Neural cell (in vitro differentiated cells): ENCODE data around the gene SPAAR. TPM values are rescaled to one million over a fixed set of nuclear protein-coding genes. Genes with fewer than 3 reads are reported as not detected.

ENCODE experiments used
- H2AFZ ChIP-seq: fragments of 200-600, 300-800 bp; sonication (generic), shearing (Covaris generic); 2 replicates; pipeline ENCODE4 v1.6.0; 2014; ENCODE audit warnings: low read depth, mild to moderate bottlenecking, antibody characterized with exemption, low read length, moderate library complexity
- H3F3A ChIP-seq: fragments of 200-600 bp; shearing (Covaris generic); 2 replicates; pipeline ENCODE4 v1.6.1; 2016; ENCODE audit warnings: mild to moderate bottlenecking, moderate library complexity, mixed read lengths, antibody characterized with exemption, low read length; ENCODE audit not compliant: insufficient read depth, poor library complexity, severe bottlenecking
- H3K27ac ChIP-seq: fragments of 200-600, 300-800 bp; sonication (generic), shearing (Covaris generic); 2 replicates; pipeline ENCODE4 v1.5.1; 2014; ENCODE audit warnings: mild to moderate bottlenecking, low read length, moderate library complexity
- H3K27me3 ChIP-seq: fragments of 300-800, 200-600 bp; sonication (generic), shearing (Covaris generic); 2 replicates; pipeline ENCODE4 v1.6.0; 2014; ENCODE audit warnings: mild to moderate bottlenecking, low read depth, low read length, moderate library complexity; ENCODE audit not compliant: insufficient read depth
- H3K36me3 ChIP-seq: fragments of 300-800, 200-600 bp; sonication (generic), shearing (Covaris generic); 2 replicates; pipeline ENCODE4 v1.5.1; 2014; ENCODE audit warnings: mild to moderate bottlenecking, antibody characterized with exemption, low read length, moderate library complexity; ENCODE audit not compliant: insufficient read depth
- H3K4me2 ChIP-seq: fragments of 300-800, 200-600 bp; sonication (generic), shearing (Covaris generic); 2 replicates; pipeline ENCODE4 v1.6.0; 2014; ENCODE audit warnings: mild to moderate bottlenecking, low read length
- H3K4me3 ChIP-seq: fragments of 300-800, 200-600 bp; sonication (generic), shearing (Covaris generic); 2 replicates; pipeline ENCODE4 v1.5.1; 2014; ENCODE audit warnings: mild to moderate bottlenecking, low read length, moderate library complexity
- H3K79me2 ChIP-seq: fragments of 200-600 bp; shearing (Covaris generic); replicated peaks from 2 replicates; pipeline ENCODE4 v1.6.0; 2014; ENCODE audit warnings: mild to moderate bottlenecking, low read length, moderate library complexity; ENCODE audit not compliant: insufficient read depth
- H3K9ac ChIP-seq: fragments of 300-800, 200-600 bp; sonication (generic), shearing (Covaris generic); 2 replicates; pipeline ENCODE4 v1.6.1; 2016; ENCODE audit warnings: mild to moderate bottlenecking, low read length, mixed read lengths
- H3K9me2 ChIP-seq: fragments of 200-600 bp; shearing (Covaris generic); 2 replicates; pipeline ENCODE4 v1.6.1; 2016; ENCODE audit warnings: mild to moderate bottlenecking, low read length, mixed read lengths; ENCODE audit not compliant: insufficient read depth
- H3K9me3 ChIP-seq: fragments of 200-600, 300-800 bp; sonication (generic), shearing (Covaris generic); 2 replicates; pipeline ENCODE4 v1.6.1; 2016; ENCODE audit warnings: mild to moderate bottlenecking, mixed run types, low read length, moderate library complexity, mixed read lengths
- H4K20me1 ChIP-seq: fragments of 200-600 bp; shearing (Covaris generic); 2 replicates; pipeline ENCODE4 v1.6.1; 2016; ENCODE audit warnings: mild to moderate bottlenecking, mixed run types; ENCODE audit not compliant: insufficient read depth
- EP300 ChIP-seq: fragments of 450-650 bp; conservative IDR thresholded peaks from 2 replicates; pipeline ENCODE4 v1.6.1; 2014; ENCODE audit warnings: antibody characterized with exemption, mild to moderate bottlenecking, moderate library complexity; ENCODE audit not compliant: poor library complexity, severe bottlenecking
- EZH2 ChIP-seq: fragments of 200-600, 300-800 bp; shearing (Covaris generic), sonication (generic); IDR thresholded peaks from 2 replicates; pipeline ENCODE4 v1.6.1; 2014; ENCODE audit warnings: antibody characterized with exemption, low read length, borderline replicate concordance, mild to moderate bottlenecking; ENCODE audit not compliant: insufficient read depth, poor library complexity, severe bottlenecking
- MXI1 ChIP-seq: fragments of 450-650 bp; conservative IDR thresholded peaks from 2 replicates; pipeline ENCODE4 v1.6.1; 2014; ENCODE audit warnings: antibody characterized with exemption, mild to moderate bottlenecking; ENCODE audit not compliant: poor library complexity, severe bottlenecking
- POLR2AphosphoS5 ChIP-seq: IDR thresholded peaks from 2 replicates; pipeline ENCODE4 v1.6.1; 2012
- RAD21 ChIP-seq: fragments of 450-650 bp; conservative IDR thresholded peaks from 2 replicates; pipeline ENCODE4 v1.6.1; 2014; ENCODE audit warnings: antibody characterized with exemption, mild to moderate bottlenecking, moderate library complexity
- REST ChIP-seq: IDR thresholded peaks from 2 replicates; pipeline ENCODE4 v1.6.1; 2012; ENCODE audit warnings: borderline replicate concordance
- SMC3 ChIP-seq: fragments of 450-650 bp; conservative IDR thresholded peaks from 2 replicates; pipeline ENCODE4 v1.6.1; 2014; ENCODE audit warnings: antibody characterized with exemption, mild to moderate bottlenecking, moderate library complexity; ENCODE audit not compliant: poor library complexity
- TAF1 ChIP-seq: IDR thresholded peaks from 2 replicates; pipeline ENCODE4 v1.6.1; 2012; ENCODE audit warnings: low read depth
- polyA plus RNA-seq: library from polyadenylated mRNA; depleted of rRNA; stranded (reverse); fragments of >200 nt; gene quantifications from 2 replicates; pipeline ENCODE4 v1.2.3, GENCODE V29; 2014

The SPAAR gene
- polyA plus RNA-seq, 1 donor from 2014 or later = 0.35 TPM

DNA sequence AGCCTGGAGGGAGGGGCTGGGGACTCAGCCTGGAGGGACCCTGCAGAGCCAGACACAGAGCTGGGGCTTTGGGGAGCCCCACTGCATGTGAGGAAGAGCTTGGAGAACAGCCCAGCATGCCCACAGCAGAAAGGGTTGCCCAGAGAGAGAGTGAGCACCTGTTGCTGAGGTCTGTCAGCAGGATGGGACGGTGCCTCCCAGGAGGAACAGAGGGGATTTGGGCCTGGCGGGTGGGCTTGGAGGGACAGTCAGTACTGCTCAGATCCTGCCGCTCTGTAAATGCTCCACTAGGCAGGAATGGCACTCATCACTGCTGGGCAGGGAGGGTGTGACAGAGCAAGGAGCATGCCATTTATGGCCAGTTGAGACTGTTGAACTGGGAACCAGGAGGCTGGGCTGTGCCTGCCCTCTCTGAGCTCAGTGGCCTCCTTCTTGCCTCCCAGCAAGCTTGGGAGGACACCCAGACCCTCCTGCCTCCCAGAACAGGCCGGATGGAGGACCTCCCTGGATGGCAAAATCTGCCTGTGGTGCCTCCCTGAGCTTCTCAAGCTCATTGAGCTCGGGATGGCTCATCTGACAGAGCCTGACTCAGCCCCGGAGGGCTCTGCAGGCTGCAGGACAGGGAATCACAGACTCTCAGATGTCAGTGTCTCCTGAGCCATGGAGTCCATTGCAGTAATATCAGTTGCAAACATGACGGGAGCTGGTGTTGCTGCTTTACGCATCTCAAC lies 4.1 kb upstream of the SPAAR start:
- TF ChIP-seq REST (no peak), EZH2 (no peak), RAD21 (no peak), EP300 (no peak), TAF1 (no peak), SMC3 (no peak)

DNA sequence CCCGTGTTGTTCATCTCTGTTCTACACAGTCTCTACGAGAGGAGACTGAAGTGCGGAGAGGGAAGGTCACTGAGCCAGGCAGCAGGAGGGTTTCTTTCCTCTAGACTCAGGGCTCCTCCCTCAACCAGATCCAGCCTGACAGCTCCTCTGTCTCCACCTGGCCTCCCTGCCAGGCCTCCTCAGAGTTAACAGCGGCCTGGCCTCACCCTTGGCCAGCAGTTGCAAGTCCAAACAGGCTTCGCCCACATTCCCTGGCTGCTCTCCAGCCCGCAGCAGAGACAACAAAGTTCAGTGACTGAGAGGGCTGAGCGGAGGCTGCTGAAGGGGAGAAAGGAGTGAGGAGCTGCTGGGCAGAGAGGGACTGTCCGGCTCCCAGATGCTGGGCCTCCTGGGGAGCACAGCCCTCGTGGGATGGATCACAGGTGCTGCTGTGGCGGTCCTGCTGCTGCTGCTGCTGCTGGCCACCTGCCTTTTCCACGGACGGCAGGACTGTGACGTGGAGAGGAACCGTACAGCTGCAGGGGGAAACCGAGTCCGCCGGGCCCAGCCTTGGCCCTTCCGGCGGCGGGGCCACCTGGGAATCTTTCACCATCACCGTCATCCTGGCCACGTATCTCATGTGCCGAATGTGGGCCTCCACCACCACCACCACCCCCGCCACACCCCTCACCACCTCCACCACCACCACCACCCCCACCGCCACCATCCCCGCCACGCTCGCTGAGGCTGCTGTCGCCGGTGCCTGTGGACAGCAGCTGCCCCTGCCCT lies 3.2 kb upstream of the SPAAR start, which contains the start of gene HRCT1:
Gene HRCT1 (plus strand): TSS at position 291 of the 768 bp plus-strand sequence. CDS start 86 bp downstream, at position 377.
- Histone ChIP-seq H3K9me2 (no peaks in the 10 kb centered on the region), H3K4me3 (no peak within 1 kb of the TSS), H4K20me1 (no peaks in the 10 kb centered on the region), H3K79me2 (no peaks in the 10 kb centered on the region), H3K4me2 (no peak within 1 kb of the TSS), H3K9ac (no peak within 1 kb of the TSS), H3K9me3 (no peaks in the 10 kb centered on the region), H2AFZ (no peak within 1 kb of the TSS), H3K27ac (no peak within 1 kb of the TSS), H3K27me3 (no peaks in the 10 kb centered on the region), H3K36me3 (no peaks in the 10 kb centered on the region), H3F3A (no peaks in the 10 kb centered on the region)
- no peak for TF ChIP-seq MXI1
- TF ChIP-seq SMC3 = no peak
- no peak for TF ChIP-seq EP300
- TF ChIP-seq REST = no peak
- no peak for TF ChIP-seq POLR2AphosphoS5

More for the DNA sequence above, 4.1 kb upstream of the SPAAR start:
- H3K27ac ChIP-seq = no peak overlapping the region
- no peaks in the 10 kb centered on the region for H3K79me2 ChIP-seq
- no peaks in the 10 kb centered on the region for H3K9me2 ChIP-seq
- no peak overlapping the region for H3K9ac ChIP-seq
- no peak overlapping the region for H3K4me2 ChIP-seq
- H3K9me3 ChIP-seq = no peaks in the 10 kb centered on the region
- no peaks in the 10 kb centered on the region for H3F3A ChIP-seq
- H2AFZ ChIP-seq = no peak overlapping the region
- no peaks in the 10 kb centered on the region for H3K36me3 ChIP-seq
- H3K4me3 ChIP-seq = no peak overlapping the region
- no peaks in the 10 kb centered on the region for H4K20me1 ChIP-seq
- no peaks in the 10 kb centered on the region for H3K27me3 ChIP-seq
